WTC11 (cell line): ENCODE results near the gene COL13A1. TPM values are rescaled to one million over a fixed set of nuclear protein-coding genes. Genes with fewer than 3 reads are reported as not detected.

Experiments
- ATAC-seq: fragments of 200-7000 bp; cut with Tn5 transposase; 2 replicates; pipeline ENCODE4 v1.10.0; 2021; ENCODE audit warnings: mild to moderate bottlenecking, moderate library complexity
- CTCF ChIA-PET: fragments of 300-600 bp; sonication (Branson Sonifier 250); formaldehyde crosslinking; loops from one replicate; lab custom pipeline; 2021; ENCODE audit warnings: antibody characterized with exemption; lab: Charles Lee
- POLR2A ChIA-PET: fragments of 350-600 bp; sonication (Branson Sonifier 250); formaldehyde crosslinking; loops from one replicate; lab custom pipeline; 2021; ENCODE audit warnings: antibody characterized with exemption; lab: Charles Lee
- DNase-seq: peaks from one replicate; pipeline ENCODE4 v3.0.0; 2021; ENCODE audit warnings: low spot score
- H3K27ac Mint-ChIP-seq: 2 replicates; pipeline ENCODE4 v1.8.0; 2021; ENCODE audit warnings: mixed read lengths
- H3K27me3 Mint-ChIP-seq: 2 replicates; pipeline ENCODE4 v1.8.0; 2021; ENCODE audit warnings: low read depth, mild to moderate bottlenecking, moderate library complexity, mixed read lengths
- H3K36me3 Mint-ChIP-seq: 2 replicates; pipeline ENCODE4 v1.8.0; 2021; ENCODE audit warnings: mixed read lengths
- H3K4me1 Mint-ChIP-seq: 2 replicates; pipeline ENCODE4 v1.8.0; 2022; ENCODE audit warnings: mixed read lengths
- H3K4me3 Mint-ChIP-seq: 2 replicates; pipeline ENCODE4 v1.8.0; 2021; ENCODE audit warnings: mild to moderate bottlenecking, moderate library complexity, mixed read lengths
- H3K9me3 Mint-ChIP-seq: 2 replicates; pipeline ENCODE4 v1.8.0; 2021; ENCODE audit warnings: mixed read lengths
- AR ChIP-seq: fragments of 250-450 bp; sonication (Bioruptor Pico); IDR thresholded peaks from 2 replicates; pipeline ENCODE4 v1.9.0; 2021; ENCODE audit warnings: mild to moderate bottlenecking
- ATF1 ChIP-seq: sonication (generic); formaldehyde crosslinking; IDR thresholded peaks from 2 replicates; pipeline ENCODE4 v1.8.1; 2023; ENCODE audit warnings: mild to moderate bottlenecking, moderate library complexity, missing genetic modification reagents
- CBFB ChIP-seq: sonication (generic); formaldehyde crosslinking; IDR thresholded peaks from 2 replicates; pipeline ENCODE4 v1.8.1; 2022; ENCODE audit warnings: mild to moderate bottlenecking, low read depth, missing genetic modification reagents
- ESRRA ChIP-seq: sonication (generic); formaldehyde crosslinking; IDR thresholded peaks from 2 replicates; pipeline ENCODE4 v1.8.1; 2022; ENCODE audit warnings: mild to moderate bottlenecking, missing genetic modification reagents, borderline replicate concordance
- HMGA2 ChIP-seq: fragments of 250-450 bp; sonication (Bioruptor Pico); IDR thresholded peaks from 2 replicates; pipeline ENCODE4 v1.4.0; 2021; ENCODE audit warnings: mild to moderate bottlenecking, moderate library complexity
- NR3C1 ChIP-seq: sonication (generic); formaldehyde crosslinking; conservative IDR thresholded peaks from 2 replicates; pipeline ENCODE4 v1.8.1; 2023; ENCODE audit warnings: low read depth, mild to moderate bottlenecking, missing genetic modification reagents
- RORB ChIP-seq: fragments of 250-450 bp; sonication (Bioruptor Pico); IDR thresholded peaks from 2 replicates; pipeline ENCODE4 v1.9.0; 2021; ENCODE audit warnings: mild to moderate bottlenecking
- SMAD3 ChIP-seq: sonication (generic); formaldehyde crosslinking; IDR thresholded peaks from 2 replicates; pipeline ENCODE4 v1.8.0; 2022; ENCODE audit warnings: missing genetic modification reagents, mild to moderate bottlenecking, borderline replicate concordance
- TEAD1 ChIP-seq: sonication (generic); formaldehyde crosslinking; IDR thresholded peaks from 2 replicates; pipeline ENCODE4 v1.8.0; 2022; ENCODE audit warnings: mild to moderate bottlenecking, missing genetic modification reagents
- ZNF121 ChIP-seq: sonication (generic); formaldehyde crosslinking; IDR thresholded peaks from 2 replicates; pipeline ENCODE4 v1.8.0; 2023; ENCODE audit warnings: missing genetic modification reagents
- ZNF232 ChIP-seq: sonication (generic); formaldehyde crosslinking; IDR thresholded peaks from 2 replicates; pipeline ENCODE4 v1.8.0; 2022; ENCODE audit warnings: mild to moderate bottlenecking, missing genetic modification reagents
- ZNF396 ChIP-seq: fragments of 250-450 bp; sonication (Bioruptor Pico); IDR thresholded peaks from 2 replicates; pipeline ENCODE4 v1.8.0; 2021; ENCODE audit warnings: mild to moderate bottlenecking, moderate library complexity, borderline replicate concordance
- ZNF671 ChIP-seq: fragments of 250-450 bp; sonication (Bioruptor Pico); IDR thresholded peaks from 2 replicates; pipeline ENCODE4 v1.8.0; 2021; ENCODE audit warnings: mild to moderate bottlenecking
- total RNA-seq: library from RNA; stranded (reverse); gene quantifications from 3 replicates; pipeline ENCODE4 v1.2.3, GENCODE V29; 2021
- TF ChIP-seq, protein P1 (sequence below): sonication (generic); formaldehyde crosslinking; IDR thresholded peaks from 2 replicates; pipeline ENCODE4 v1.8.0; 2022; ENCODE audit warnings: mild to moderate bottlenecking, missing genetic modification reagents
- TF ChIP-seq, protein P2 (sequence below): fragments of 250-450 bp; sonication (Bioruptor Pico); IDR thresholded peaks from 2 replicates; pipeline ENCODE4 v2.1.2; 2022; ENCODE audit warnings: mild to moderate bottlenecking, moderate library complexity
- TF ChIP-seq, protein P3 (sequence below): sonication (generic); formaldehyde crosslinking; IDR thresholded peaks from 2 replicates; pipeline ENCODE4 v1.8.1; 2022; ENCODE audit warnings: missing genetic modification reagents, borderline replicate concordance
- TF ChIP-seq, protein P4 (sequence below): sonication (generic); formaldehyde crosslinking; IDR thresholded peaks from 2 replicates; pipeline ENCODE4 v1.8.0; 2023; ENCODE audit warnings: missing genetic modification reagents, mild to moderate bottlenecking, borderline replicate concordance

The COL13A1 gene
- total RNA-seq, 1 experiment from 2014 or later = 7.1 TPM

DNA sequence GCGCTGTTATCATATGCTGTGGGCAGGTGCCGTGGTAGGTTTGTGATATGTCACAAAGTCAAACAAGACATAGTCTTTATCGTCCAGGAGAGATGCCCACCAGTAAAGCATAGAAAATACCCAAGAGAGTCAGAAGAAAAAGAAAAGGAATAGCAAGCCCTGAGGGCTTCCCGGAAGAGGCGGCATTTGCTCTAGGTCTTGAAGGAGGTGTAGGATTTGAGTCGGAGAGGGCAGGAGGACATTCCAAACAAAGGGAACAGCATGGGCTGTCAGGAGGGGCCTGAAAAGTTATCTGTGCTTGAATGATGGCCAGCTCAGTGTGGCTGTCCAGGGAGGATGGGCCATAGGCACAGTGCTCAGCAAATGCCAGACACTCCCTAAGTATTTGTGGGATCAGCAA lies 42.2 kb downstream of the COL13A1 start:
- ATAC-seq (no peak), DNase-seq (no peak)
- ChIA-PET POLR2A (no interaction called here), CTCF (interaction anchor here (1.4 to 2.1 kb wide), 5 partner anchors 17 to 70 kb away, joined by 3 to 7 read pairs (median 3); no protein-coding TSS in a partner anchor)
- TF ChIP-seq RORB (CRISPR knock-in tag) (no peak), CBFB (CRISPR knock-in tag) (no peak), AR (CRISPR knock-in tag) (no peak), ATF1 (CRISPR knock-in tag) (no peak), ESRRA (no peak), ZNF671 (CRISPR knock-in tag) (no peak), ZNF396 (CRISPR knock-in tag) (no peak), ZNF121 (CRISPR knock-in tag) (no peak), NR3C1 (CRISPR knock-in tag) (no peak), HMGA2 (CRISPR knock-in tag) (no peak)
- TF ChIP-seq, protein P1, sequence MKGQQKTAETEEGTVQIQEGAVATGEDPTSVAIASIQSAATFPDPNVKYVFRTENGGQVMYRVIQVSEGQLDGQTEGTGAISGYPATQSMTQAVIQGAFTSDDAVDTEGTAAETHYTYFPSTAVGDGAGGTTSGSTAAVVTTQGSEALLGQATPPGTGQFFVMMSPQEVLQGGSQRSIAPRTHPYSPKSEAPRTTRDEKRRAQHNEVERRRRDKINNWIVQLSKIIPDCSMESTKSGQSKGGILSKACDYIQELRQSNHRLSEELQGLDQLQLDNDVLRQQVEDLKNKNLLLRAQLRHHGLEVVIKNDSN (CRISPR knock-in tag) = no peak
- TF ChIP-seq, protein P2, sequence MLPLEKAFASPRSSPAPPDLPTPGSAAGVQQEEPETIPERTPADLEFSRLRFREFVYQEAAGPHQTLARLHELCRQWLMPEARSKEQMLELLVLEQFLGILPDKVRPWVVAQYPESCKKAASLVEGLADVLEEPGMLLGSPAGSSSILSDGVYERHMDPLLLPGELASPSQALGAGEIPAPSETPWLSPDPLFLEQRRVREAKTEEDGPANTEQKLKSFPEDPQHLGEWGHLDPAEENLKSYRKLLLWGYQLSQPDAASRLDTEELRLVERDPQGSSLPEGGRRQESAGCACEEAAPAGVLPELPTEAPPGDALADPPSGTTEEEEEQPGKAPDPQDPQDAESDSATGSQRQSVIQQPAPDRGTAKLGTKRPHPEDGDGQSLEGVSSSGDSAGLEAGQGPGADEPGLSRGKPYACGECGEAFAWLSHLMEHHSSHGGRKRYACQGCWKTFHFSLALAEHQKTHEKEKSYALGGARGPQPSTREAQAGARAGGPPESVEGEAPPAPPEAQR (CRISPR knock-in tag) = no peak
- TF ChIP-seq, protein P3, sequence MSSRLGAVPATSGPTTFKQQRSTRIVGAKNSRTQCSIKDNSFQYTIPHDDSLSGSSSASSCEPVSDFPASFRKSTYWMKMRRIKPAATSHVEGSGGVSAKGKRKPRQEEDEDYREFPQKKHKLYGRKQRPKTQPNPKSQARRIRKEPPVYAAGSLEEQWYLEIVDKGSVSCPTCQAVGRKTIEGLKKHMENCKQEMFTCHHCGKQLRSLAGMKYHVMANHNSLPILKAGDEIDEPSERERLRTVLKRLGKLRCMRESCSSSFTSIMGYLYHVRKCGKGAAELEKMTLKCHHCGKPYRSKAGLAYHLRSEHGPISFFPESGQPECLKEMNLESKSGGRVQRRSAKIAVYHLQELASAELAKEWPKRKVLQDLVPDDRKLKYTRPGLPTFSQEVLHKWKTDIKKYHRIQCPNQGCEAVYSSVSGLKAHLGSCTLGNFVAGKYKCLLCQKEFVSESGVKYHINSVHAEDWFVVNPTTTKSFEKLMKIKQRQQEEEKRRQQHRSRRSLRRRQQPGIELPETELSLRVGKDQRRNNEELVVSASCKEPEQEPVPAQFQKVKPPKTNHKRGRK (CRISPR knock-in tag) = no peak
- Mint-ChIP-seq H3K27ac (no peak overlapping the region), H3K27me3 (peaks cover 6% of the 10 kb centered on the region), H3K4me1 (peaks cover 70% of the 10 kb centered on the region), H3K4me3 (no peak overlapping the region), H3K9me3 (no peaks in the 10 kb centered on the region), H3K36me3 (no peaks in the 10 kb centered on the region)

DNA sequence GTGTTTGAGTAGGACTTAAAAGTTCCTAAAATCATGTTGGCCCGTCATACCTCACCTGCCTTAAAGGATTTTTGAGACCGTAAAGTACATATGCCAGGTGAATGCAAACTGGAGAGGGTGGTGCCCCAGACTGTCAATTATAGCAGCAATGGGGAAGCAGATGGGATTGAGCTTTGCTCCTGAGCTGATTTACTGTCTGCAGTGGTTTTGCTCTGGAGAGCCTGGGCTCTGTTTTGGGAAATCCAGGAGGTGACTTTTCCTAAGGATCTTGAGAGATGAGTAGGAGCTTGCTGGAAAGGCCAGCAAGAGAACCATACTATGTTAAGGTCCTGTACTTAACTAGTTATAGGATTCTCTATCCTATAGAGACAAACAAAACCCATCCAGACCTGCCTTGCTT lies 43.0 kb downstream of the COL13A1 start:
- Mint-ChIP-seq H3K36me3 (no peaks in the 10 kb centered on the region), H3K4me3 (no peak overlapping the region), H3K4me1 (peaks cover 69% of the 10 kb centered on the region)
- TF ChIP-seq ZNF232 (CRISPR knock-in tag) (no peak), SMAD3 (CRISPR knock-in tag) (no peak), TEAD1 (CRISPR knock-in tag) (no peak)
- TF ChIP-seq, protein P4, sequence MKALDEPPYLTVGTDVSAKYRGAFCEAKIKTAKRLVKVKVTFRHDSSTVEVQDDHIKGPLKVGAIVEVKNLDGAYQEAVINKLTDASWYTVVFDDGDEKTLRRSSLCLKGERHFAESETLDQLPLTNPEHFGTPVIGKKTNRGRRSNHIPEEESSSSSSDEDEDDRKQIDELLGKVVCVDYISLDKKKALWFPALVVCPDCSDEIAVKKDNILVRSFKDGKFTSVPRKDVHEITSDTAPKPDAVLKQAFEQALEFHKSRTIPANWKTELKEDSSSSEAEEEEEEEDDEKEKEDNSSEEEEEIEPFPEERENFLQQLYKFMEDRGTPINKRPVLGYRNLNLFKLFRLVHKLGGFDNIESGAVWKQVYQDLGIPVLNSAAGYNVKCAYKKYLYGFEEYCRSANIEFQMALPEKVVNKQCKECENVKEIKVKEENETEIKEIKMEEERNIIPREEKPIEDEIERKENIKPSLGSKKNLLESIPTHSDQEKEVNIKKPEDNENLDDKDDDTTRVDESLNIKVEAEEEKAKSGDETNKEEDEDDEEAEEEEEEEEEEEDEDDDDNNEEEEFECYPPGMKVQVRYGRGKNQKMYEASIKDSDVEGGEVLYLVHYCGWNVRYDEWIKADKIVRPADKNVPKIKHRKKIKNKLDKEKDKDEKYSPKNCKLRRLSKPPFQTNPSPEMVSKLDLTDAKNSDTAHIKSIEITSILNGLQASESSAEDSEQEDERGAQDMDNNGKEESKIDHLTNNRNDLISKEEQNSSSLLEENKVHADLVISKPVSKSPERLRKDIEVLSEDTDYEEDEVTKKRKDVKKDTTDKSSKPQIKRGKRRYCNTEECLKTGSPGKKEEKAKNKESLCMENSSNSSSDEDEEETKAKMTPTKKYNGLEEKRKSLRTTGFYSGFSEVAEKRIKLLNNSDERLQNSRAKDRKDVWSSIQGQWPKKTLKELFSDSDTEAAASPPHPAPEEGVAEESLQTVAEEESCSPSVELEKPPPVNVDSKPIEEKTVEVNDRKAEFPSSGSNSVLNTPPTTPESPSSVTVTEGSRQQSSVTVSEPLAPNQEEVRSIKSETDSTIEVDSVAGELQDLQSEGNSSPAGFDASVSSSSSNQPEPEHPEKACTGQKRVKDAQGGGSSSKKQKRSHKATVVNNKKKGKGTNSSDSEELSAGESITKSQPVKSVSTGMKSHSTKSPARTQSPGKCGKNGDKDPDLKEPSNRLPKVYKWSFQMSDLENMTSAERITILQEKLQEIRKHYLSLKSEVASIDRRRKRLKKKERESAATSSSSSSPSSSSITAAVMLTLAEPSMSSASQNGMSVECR = no peak
- TF ChIP-seq, protein P2 (CRISPR knock-in tag) = no peak
- TF ChIP-seq, all 79 proteins: peak for 0
- H3K27ac Mint-ChIP-seq = no peak overlapping the region
- DNase-seq = no peak
- no peaks in the 10 kb centered on the region for H3K9me3 Mint-ChIP-seq
- ChIA-PET POLR2A (no interaction called here), CTCF (interaction anchor here (1.1 to 2.1 kb wide), 8 partner anchors 16 to 252 kb away, joined by 3 to 7 read pairs (median 4); no protein-coding TSS in a partner anchor)
- no peak for ATAC-seq
- H3K27me3 Mint-ChIP-seq = peaks cover 6% of the 10 kb centered on the region
